GM12873 (cell line): Measurements from ENCODE around the gene KCNAB2.

Experiments
- CTCF ChIP-seq: IDR thresholded peaks from 2 replicates; pipeline ENCODE4 v1.5.1; 2012; ENCODE audit warnings: low read depth, mild to moderate bottlenecking, moderate library complexity, low read length, control low read depth; ENCODE audit not compliant: insufficient read depth; ENCODE audit errors: missing control alignments

The KCNAB2 gene

GRCh38 chr1:6065093-6065858, 19.6 kb downstream of the KCNAB2 start:
- TF ChIP-seq CTCF, result no peak

- no peak for TF ChIP-seq CTCF
Observed at GRCh38 chr1:6066680-6067079, 21.0 kb downstream of the KCNAB2 start.

DNA sequence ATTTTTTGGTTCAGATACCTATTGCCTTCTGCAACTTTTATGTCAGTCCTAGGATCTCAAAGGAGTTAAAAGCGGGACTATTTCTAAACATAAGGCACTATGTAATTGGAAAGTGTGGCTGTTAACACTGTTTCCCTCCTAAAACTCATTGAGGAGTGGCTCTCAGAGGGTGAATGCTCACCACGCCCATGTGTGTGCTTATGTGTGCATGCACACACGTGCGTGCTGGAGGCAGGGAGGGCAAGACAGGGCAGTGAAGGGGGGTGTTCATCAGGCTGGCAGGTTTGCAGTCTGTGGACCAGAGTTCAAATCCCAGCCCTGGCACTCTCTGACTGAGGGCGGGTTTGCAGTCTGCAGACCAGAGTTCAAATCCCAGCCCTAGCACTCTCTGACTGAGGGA, 22.4 kb downstream of the KCNAB2 start:
- no peak for TF ChIP-seq CTCF

- TF ChIP-seq CTCF, result no peak
Observed at GRCh38 chr1:6068932-6069331, 23.2 kb downstream of the KCNAB2 start.

- TF ChIP-seq CTCF, result no peak
Observed at GRCh38 chr1:6069573-6069972, 23.9 kb downstream of the KCNAB2 start.

DNA sequence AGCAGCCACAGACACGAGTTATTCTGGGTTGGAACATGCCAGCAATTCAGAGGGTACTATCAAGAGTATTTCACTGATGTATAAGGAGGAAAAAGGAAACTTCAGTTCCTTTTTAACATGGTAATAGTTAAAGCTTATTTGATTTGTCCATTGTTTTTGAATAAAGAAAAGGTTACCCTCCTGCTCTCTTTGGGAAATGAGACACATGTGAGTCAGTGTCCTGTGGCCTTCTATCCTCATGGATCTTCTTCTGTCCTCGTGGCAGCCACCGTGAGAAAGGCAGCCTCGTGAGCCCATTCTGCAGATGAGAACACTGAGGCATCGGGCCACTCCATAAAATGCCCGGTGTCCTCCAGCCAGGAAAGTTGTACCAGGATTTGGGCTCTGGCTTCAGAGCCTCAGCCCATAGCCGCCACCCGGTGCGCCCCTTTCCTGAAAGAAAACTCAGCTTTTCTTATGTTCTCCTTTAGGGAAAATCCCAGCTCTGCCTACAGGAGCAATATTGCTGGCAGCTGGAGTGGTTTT, 24.8 kb downstream of the KCNAB2 start:
- no peak for TF ChIP-seq CTCF

GRCh38 chr1:6071219-6071618, 25.5 kb downstream of the KCNAB2 start:
- no peak for TF ChIP-seq CTCF
